Smooth muscle cell (in vitro differentiated cells): Measurements from ENCODE around the gene CASP9. TPM values are rescaled to one million over a fixed set of nuclear protein-coding genes. Genes with fewer than 3 reads are reported as not detected.

Source experiments
- DNase-seq: peaks from one replicate; lab custom pipeline; 2025; ENCODE audit not compliant: unreplicated experiment; lab: John Stamatoyannopoulos, UW
- H2AFZ ChIP-seq: fragments of 200-600 bp; sonication (generic); 2 replicates; pipeline ENCODE4 v1.6.0; 2016; ENCODE audit warnings: antibody characterized with exemption, low read depth, mild to moderate bottlenecking
- H3F3A ChIP-seq: fragments of 200-600 bp; sonication (generic); 2 replicates; pipeline ENCODE4 v1.6.0; 2017; ENCODE audit warnings: antibody characterized with exemption, low read depth
- H3K27ac ChIP-seq: fragments of 200-600 bp; sonication (generic); 2 replicates; pipeline ENCODE4 v1.5.1; 2016; ENCODE audit warnings: low read depth, mild to moderate bottlenecking
- H3K27me3 ChIP-seq: fragments of 200-600 bp; sonication (generic); 2 replicates; pipeline ENCODE4 v1.6.1; 2016; ENCODE audit warnings: low read depth, mild to moderate bottlenecking
- H3K36me3 ChIP-seq: fragments of 200-600 bp; sonication (generic); 2 replicates; pipeline ENCODE4 v1.5.1; 2016; ENCODE audit warnings: low read depth
- H3K4me1 ChIP-seq: fragments of 200-600 bp; sonication (generic); 2 replicates; pipeline ENCODE4 v1.5.1; 2016; ENCODE audit warnings: low read depth
- H3K4me2 ChIP-seq: fragments of 200-600 bp; sonication (generic); 2 replicates; pipeline ENCODE4 v1.6.0; 2016; ENCODE audit warnings: mild to moderate bottlenecking
- H3K4me3 ChIP-seq: fragments of 200-600 bp; sonication (generic); 2 replicates; pipeline ENCODE4 v1.5.1; 2016; ENCODE audit warnings: mild to moderate bottlenecking
- H3K79me2 ChIP-seq: fragments of 200-600 bp; sonication (generic); 2 replicates; pipeline ENCODE4 v1.6.0; 2016; ENCODE audit warnings: low read depth, mild to moderate bottlenecking
- H3K9ac ChIP-seq: fragments of 200-600 bp; sonication (generic); 2 replicates; pipeline ENCODE4 v1.6.0; 2016; ENCODE audit warnings: low read depth
- H3K9me3 ChIP-seq: fragments of 200-600 bp; sonication (generic); replicated peaks from 2 replicates; pipeline ENCODE4 v1.5.1; 2016; ENCODE audit warnings: low read depth
- H4K20me1 ChIP-seq: fragments of 200-600 bp; sonication (generic); 2 replicates; pipeline ENCODE4 v1.6.0; 2016; ENCODE audit warnings: low read depth
- CTCF ChIP-seq: fragments of 200-600 bp; sonication (generic); IDR thresholded peaks from 2 replicates; pipeline ENCODE4 v1.5.1; 2017; ENCODE audit warnings: borderline replicate concordance, mild to moderate bottlenecking, antibody characterized with exemption; ENCODE audit not compliant: insufficient read depth, poor library complexity, severe bottlenecking
- WGBS: methylation state at CpG from one replicate; pipeline ENCODE4 v1.1.7; 2016; ENCODE audit warnings: low lambda C conversion rate; 5-methylcytosine and 5-hydroxymethylcytosine counted together
- polyA plus RNA-seq: library from polyadenylated mRNA; unstranded; fragments of >200 nt; fragmentation: Nextera tagmentation; extraction: Ambion mirVana; gene quantifications from 2 replicates; pipeline ENCODE4 v1.2.1, GENCODE V29; 2016
- total RNA-seq: library from RNA; depleted of rRNA; stranded (reverse); fragments of >200 nt; gene quantifications from 2 replicates; pipeline ENCODE4 v1.2.3, GENCODE V29; 2014

The CASP9 gene
- total and polyA plus RNA-seq, 2 experiments from 2014 or later: 4.2 to 4.8 TPM

GRCh38 chr1:15449567-15449966, 74.4 kb downstream of the CASP9 start:
- H3F3A ChIP-seq: peaks cover 12% of the 10 kb centered on the region
- H2AFZ ChIP-seq: no peak overlapping the region
- no peak overlapping the region for H3K4me2 ChIP-seq
- H3K9ac ChIP-seq: no peak overlapping the region
- H3K4me1 ChIP-seq: no peaks in the 10 kb centered on the region
- no peaks in the 10 kb centered on the region for H3K79me2 ChIP-seq
- TF ChIP-seq CTCF: no peak
- no peaks in the 10 kb centered on the region for H3K36me3 ChIP-seq
- no peaks in the 10 kb centered on the region for H4K20me1 ChIP-seq
- no peaks in the 10 kb centered on the region for H3K9me3 ChIP-seq
- no peak overlapping the region for H3K27ac ChIP-seq
- peaks cover 9% of the 10 kb centered on the region for H3K27me3 ChIP-seq
- 92% methylated on average over 3 of the region's 3 CpGs for WGBS
- no peak for DNase-seq
- H3K4me3 ChIP-seq: no peak overlapping the region

DNA sequence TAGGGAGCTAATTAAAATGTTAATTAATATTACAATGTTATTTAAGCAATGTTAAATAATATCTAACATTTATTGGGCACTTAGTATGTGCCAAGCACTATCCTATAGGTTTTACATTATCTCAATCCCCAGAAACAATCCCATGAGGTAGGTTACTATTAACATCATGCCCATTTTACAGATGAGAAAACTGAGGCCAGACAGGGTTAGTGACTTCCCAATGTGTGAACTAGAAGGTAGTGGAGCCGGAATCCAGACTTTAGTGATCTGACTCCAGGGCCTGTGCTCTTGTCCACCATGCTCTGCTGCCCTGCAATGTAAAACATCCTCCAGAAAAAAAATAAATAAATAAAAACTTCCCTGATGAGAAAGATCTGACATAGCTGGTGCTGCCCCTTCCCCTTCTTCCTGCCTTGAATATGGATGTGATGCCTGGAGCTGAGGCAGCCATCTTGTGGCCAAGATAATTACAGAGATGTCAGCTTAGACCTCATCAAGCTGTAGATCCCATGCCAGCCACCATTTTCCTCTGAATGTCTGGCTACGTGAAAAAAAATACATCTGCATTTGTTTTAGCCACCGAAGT, 75.0 kb downstream of the CASP9 start:
- H3K9me3 ChIP-seq: no peaks in the 10 kb centered on the region
- TF ChIP-seq CTCF: no peak
- no peak overlapping the region for H3K4me3 ChIP-seq
- WGBS: 94% methylated on average over 3 of the region's 3 CpGs
- H3K4me2 ChIP-seq: no peak overlapping the region
- no peaks in the 10 kb centered on the region for H3K36me3 ChIP-seq
- no peak overlapping the region for H3K27ac ChIP-seq
- no peaks in the 10 kb centered on the region for H3K4me1 ChIP-seq
- no peak for DNase-seq
- H2AFZ ChIP-seq: no peak overlapping the region
- H4K20me1 ChIP-seq: no peaks in the 10 kb centered on the region
- no peak overlapping the region for H3K9ac ChIP-seq
- peaks cover 9% of the 10 kb centered on the region for H3F3A ChIP-seq
- H3K27me3 ChIP-seq: peaks cover 10% of the 10 kb centered on the region
- no peaks in the 10 kb centered on the region for H3K79me2 ChIP-seq

DNA sequence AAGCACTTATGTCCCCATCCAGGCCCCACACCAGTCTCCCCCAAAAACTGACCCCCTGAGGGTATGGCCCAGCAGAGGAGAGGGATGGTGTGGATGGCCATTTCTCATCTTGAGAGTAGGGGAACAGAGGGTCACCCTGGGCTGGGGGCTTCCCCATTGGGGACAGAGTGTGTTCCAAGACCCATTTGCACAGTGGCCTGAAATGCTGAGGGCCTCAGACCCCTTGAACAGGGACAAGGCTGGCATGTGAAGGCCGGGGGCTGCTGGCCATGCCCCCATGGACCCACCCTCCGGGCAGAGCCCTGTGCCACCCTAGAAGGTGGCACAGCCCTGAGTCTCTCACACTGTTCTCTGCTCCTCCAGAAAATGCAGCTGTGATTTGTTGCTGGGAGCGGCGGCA, 77.8 kb downstream of the CASP9 start:
- no peaks in the 10 kb centered on the region for H3K79me2 ChIP-seq
- H3K4me2 ChIP-seq: no peak overlapping the region
- no peaks in the 10 kb centered on the region for H3K36me3 ChIP-seq
- WGBS: 86% methylated on average over 4 of the region's 4 CpGs
- H3K4me1 ChIP-seq: no peaks in the 10 kb centered on the region
- TF ChIP-seq CTCF: no peak
- no peaks in the 10 kb centered on the region for H3F3A ChIP-seq
- no peak overlapping the region for H3K27ac ChIP-seq
- no peak overlapping the region for H2AFZ ChIP-seq
- no peaks in the 10 kb centered on the region for H4K20me1 ChIP-seq
- no peak overlapping the region for H3K4me3 ChIP-seq
- H3K9ac ChIP-seq: no peak overlapping the region
- H3K27me3 ChIP-seq: peaks cover 20% of the 10 kb centered on the region
- no peaks in the 10 kb centered on the region for H3K9me3 ChIP-seq
- no peak for DNase-seq
